IMR-90 (cell line): ENCODE results near the gene PPM1M. TPM values are rescaled to one million over a fixed set of nuclear protein-coding genes. Genes with fewer than 3 reads are reported as not detected.

Experiments
- ATAC-seq: fragments of 200-7000 bp; cut with Tn5 transposase; 2 replicates; pipeline ENCODE4 v1.9.1; 2020; ENCODE audit warnings: low read depth, mild to moderate bottlenecking, moderate library complexity
- BruUV-seq: library from RNA; stranded (reverse); fragments of 400-500 nt; replicated peaks from 2 replicates; lab custom pipeline; 2021; lab: Mats Ljungman, UMichigan
- CTCF ChIA-PET: fragments of 300-600 bp; formaldehyde crosslinking; extraction: SDS; loops from one replicate; lab custom pipeline; 2021; ENCODE audit warnings: antibody characterized with exemption; lab: Yijun Ruan, JAX
- POLR2A ChIA-PET: fragments of 300-600 bp; sonication (Branson Sonifier 250); formaldehyde crosslinking; loops from one replicate; lab custom pipeline; 2022; ENCODE audit warnings: antibody characterized with exemption; ENCODE audit not compliant: unreplicated experiment; lab: Charles Lee
- DNase-seq: peaks from one replicate; pipeline ENCODE4 v3.0.0; 2013
- H2AFZ ChIP-seq: replicated peaks from 2 replicates; pipeline ENCODE3; 2013; ENCODE audit warnings: low read length, mild to moderate bottlenecking; ENCODE audit not compliant: poor library complexity
- H2AK5ac ChIP-seq: 2 replicates; pipeline ENCODE4 v1.6.1; 2013; ENCODE audit warnings: low read depth, low read length, inconsistent platforms
- H2AK9ac ChIP-seq: replicated peaks from 2 replicates; pipeline ENCODE3; 2013; ENCODE audit warnings: mild to moderate bottlenecking, low read depth, low read length, moderate library complexity; ENCODE audit not compliant: poor library complexity
- H2BK120ac ChIP-seq: 2 replicates; pipeline ENCODE4 v1.6.1; 2013; ENCODE audit warnings: low read depth, low read length, inconsistent platforms
- H2BK15ac ChIP-seq: 3 replicates; pipeline ENCODE4 v1.6.1; 2013; ENCODE audit warnings: low read depth, low read length, inconsistent platforms
- H2BK20ac ChIP-seq: 2 replicates; pipeline ENCODE4 v1.6.1; 2013; ENCODE audit warnings: low read depth, mild to moderate bottlenecking, inconsistent platforms, low read length, moderate library complexity
- H2BK5ac ChIP-seq: 2 replicates; pipeline ENCODE4 v1.6.1; 2013; ENCODE audit warnings: mild to moderate bottlenecking, low read depth, low read length, inconsistent platforms; ENCODE audit not compliant: poor library complexity, severe bottlenecking
- H3K14ac ChIP-seq: replicated peaks from 2 replicates; pipeline ENCODE4 v1.6.1; 2013; ENCODE audit warnings: low read depth, low read length, inconsistent platforms
- H3K18ac ChIP-seq: 2 replicates; pipeline ENCODE4 v1.6.1; 2013; ENCODE audit warnings: low read depth, low read length, control low read depth
- H3K23ac ChIP-seq: 2 replicates; pipeline ENCODE4 v1.6.1; 2013; ENCODE audit warnings: low read depth, low read length, inconsistent platforms
- H3K27ac ChIP-seq: 2 replicates; pipeline ENCODE4 v1.5.1; 2013; ENCODE audit warnings: mild to moderate bottlenecking, control low read depth, low read length; ENCODE audit not compliant: insufficient read depth
- H3K27me3 ChIP-seq: 2 replicates; pipeline ENCODE4 v1.6.1; 2013; ENCODE audit warnings: low read length; ENCODE audit not compliant: control insufficient read depth, insufficient read depth
- H3K36me3 ChIP-seq: 2 replicates; pipeline ENCODE4 v1.6.1; 2013; ENCODE audit warnings: low read length, mixed read lengths; ENCODE audit not compliant: control insufficient read depth, insufficient read depth
- H3K4ac ChIP-seq: 2 replicates; pipeline ENCODE4 v1.6.1; 2013; ENCODE audit warnings: low read depth, low read length, inconsistent platforms
- H3K4me1 ChIP-seq: 2 replicates; pipeline ENCODE4 v1.6.1; 2013; ENCODE audit warnings: low read length, mixed read lengths; ENCODE audit not compliant: control insufficient read depth, insufficient read depth
- H3K4me2 ChIP-seq: 2 replicates; pipeline ENCODE4 v1.6.1; 2013; ENCODE audit warnings: low read depth, mild to moderate bottlenecking, control low read depth, low read length, moderate library complexity
- H3K4me3 ChIP-seq: 2 replicates; pipeline ENCODE4 v1.5.1; 2013; ENCODE audit warnings: low read depth, mild to moderate bottlenecking, control low read depth, low read length, moderate library complexity; ENCODE audit not compliant: insufficient read depth
- H3K56ac ChIP-seq: 2 replicates; pipeline ENCODE4 v1.6.1; 2013; ENCODE audit warnings: low read length, inconsistent platforms; ENCODE audit not compliant: insufficient read depth; ENCODE audit errors: extremely low read depth
- H3K79me1 ChIP-seq, 2 experiments: 2 replicates each; pipeline ENCODE4 v1.6.1; 2013; ENCODE audit warnings: low read length in 2 of 2, inconsistent platforms in 1 of 2, low read depth in 1 of 2
- H3K9ac ChIP-seq: 2 replicates; pipeline ENCODE4 v1.6.1; 2013; ENCODE audit warnings: low read depth, low read length, control low read depth
- H3K9me1 ChIP-seq: 2 replicates; pipeline ENCODE4 v1.6.1; 2013; ENCODE audit warnings: low read length, inconsistent platforms; ENCODE audit not compliant: insufficient read depth
- H3K9me3 ChIP-seq: 2 replicates; pipeline ENCODE4 v1.6.1; 2013; ENCODE audit warnings: low read length; ENCODE audit not compliant: control insufficient read depth, insufficient read depth
- H4K20me1 ChIP-seq: 2 replicates; pipeline ENCODE4 v1.6.1; 2013; ENCODE audit warnings: low read length, inconsistent platforms; ENCODE audit not compliant: insufficient read depth
- H4K5ac ChIP-seq: 2 replicates; pipeline ENCODE4 v1.6.1; 2013; ENCODE audit warnings: mild to moderate bottlenecking, low read depth, low read length, control low read depth
- H4K8ac ChIP-seq, 2 experiments: 2 replicates each; pipeline ENCODE4 v1.6.1; 2013; ENCODE audit warnings: low read depth in 2 of 2, low read length in 2 of 2, control low read depth in 1 of 2, inconsistent platforms in 1 of 2
- H4K91ac ChIP-seq: 2 replicates; pipeline ENCODE4 v1.6.1; 2013; ENCODE audit warnings: low read depth, low read length, inconsistent platforms; ENCODE audit not compliant: insufficient read depth
- MAFK ChIP-seq: IDR thresholded peaks from 2 replicates; pipeline ENCODE4 v1.6.1; 2012; ENCODE audit warnings: low read depth, low read length, improper control_type of control experiment
- NFE2L2 ChIP-seq: fragments of 150-350 bp; IDR thresholded peaks from 2 replicates; pipeline ENCODE4 v1.6.1; 2016; ENCODE audit warnings: low read depth, mild to moderate bottlenecking, low read length
- RAD21 ChIP-seq: IDR thresholded peaks from 2 replicates; pipeline ENCODE4 v1.6.1; 2012; ENCODE audit warnings: low read length, improper control_type of control experiment
- RCOR1 ChIP-seq: IDR thresholded peaks from 2 replicates; pipeline ENCODE4 v1.6.1; 2012; ENCODE audit warnings: mild to moderate bottlenecking, low read length, improper control_type of control experiment; ENCODE audit not compliant: insufficient replicate concordance
- RFX5 ChIP-seq: IDR thresholded peaks from 2 replicates; pipeline ENCODE4 v1.8.0; 2012; ENCODE audit warnings: low read depth, mild to moderate bottlenecking, low read length, moderate library complexity
- WGBS, 2 experiments: methylation state at CpG; one replicate each; pipeline versions ENCODE4 v1.1.5 to v1.1.7; 2013; ENCODE audit warnings: missing lambda C conversion rate in 2 of 2; ENCODE audit not compliant: insufficient read length in 1 of 2; ENCODE audit errors: extremely low coverage in 2 of 2; 5-methylcytosine and 5-hydroxymethylcytosine counted together
- dilution Hi-C: fragments of 300-500 bp; cut with HindIII; formaldehyde crosslinking; loops from one replicate; pipeline ENCODE4 v1.14.3; 2018; ENCODE audit warnings: low sequenced_read_pairs; ENCODE audit not compliant: unreplicated experiment
- in situ Hi-C: fragments of 300-500 bp; cut with MboI; formaldehyde crosslinking; loops from 3 replicates; pipeline ENCODE4 v1.14.3; 2019; ENCODE audit warnings: low sequenced_read_pairs, inconsistent platforms, mixed read lengths
- intact Hi-C: fragments of 100-400 bp; cut with micrococcal nuclease; formaldehyde crosslinking; loops from 2 replicates; pipeline ENCODE4 v1.10.0; 2022
- polyA plus RNA-seq, 3 experiments: library from polyadenylated mRNA; depleted of rRNA; stranded (reverse); fragments of >200 nt; gene quantifications; 2 replicates each; pipeline ENCODE4 v1.2.3, GENCODE V29; 2012; ENCODE audit warnings: low replicate concordance in 1 of 3
- total RNA-seq: library from RNA; depleted of rRNA; stranded (reverse); fragments of >200 nt; gene quantifications from 2 replicates; pipeline ENCODE4 v1.2.3, GENCODE V29; 2012
- TF ChIP-seq, protein P1 (sequence below): conservative IDR thresholded peaks from 2 replicates; pipeline ENCODE4 v1.5.1; 2012; ENCODE audit warnings: mild to moderate bottlenecking, low read depth, low read length, improper control_type of control experiment
- TF ChIP-seq, protein P2 (sequence below): fragments of 150-350 bp; IDR thresholded peaks from 2 replicates; pipeline ENCODE4 v1.6.1; 2017; ENCODE audit warnings: mild to moderate bottlenecking, antibody characterized with exemption, low read length, low read depth
- TF ChIP-seq, protein P3 (sequence below): fragments of 150-350 bp; IDR thresholded peaks from 2 replicates; pipeline ENCODE4 v1.6.1; 2016; ENCODE audit warnings: low read depth, mild to moderate bottlenecking, low read length, moderate library complexity, borderline replicate concordance

PPM1M gene
- total and polyA plus RNA-seq, 2 of the 4 experiments (the other 2 are of a cell fraction) = 12.2 to 18.1 TPM

DNA sequence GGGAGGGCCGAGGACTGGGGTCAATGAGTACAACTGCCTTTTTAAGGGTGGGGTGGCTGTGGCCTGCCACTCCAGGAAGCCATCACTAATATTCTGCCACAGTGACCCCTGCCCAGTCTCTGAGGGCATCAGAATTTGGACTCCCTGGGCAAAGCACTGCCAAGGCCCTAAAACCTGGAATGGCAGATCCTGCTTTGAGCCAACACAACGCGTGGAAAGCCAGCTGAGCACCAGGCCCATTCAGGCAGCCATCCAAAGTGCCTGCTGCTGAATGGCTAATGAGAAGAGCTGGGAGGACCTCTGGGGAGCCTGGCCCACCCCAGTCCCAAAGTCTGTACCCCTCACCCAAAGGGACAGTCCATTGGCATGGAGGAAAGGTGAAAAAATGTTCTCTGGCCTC lies 11.6 kb upstream of the PPM1M start:
- Histone ChIP-seq H3K9me1 (peaks cover 19% of the 10 kb centered on the region), H3K4me1 (peaks cover 16% of the 10 kb centered on the region), H2AFZ (no peak overlapping the region), H3K4me2 (no peak overlapping the region), H3K9ac (no peak overlapping the region), H4K8ac (no peak overlapping the region), H3K79me1 (peaks cover 17 to 70% of the 10 kb centered on the region in 2 experiments), H3K27me3 (no peaks in the 10 kb centered on the region), H3K4me3 (no peak overlapping the region), H3K56ac (no peak overlapping the region), H2BK15ac (no peak overlapping the region), H3K14ac (no peak overlapping the region), H3K9me3 (no peaks in the 10 kb centered on the region), H4K20me1 (peaks cover 56% of the 10 kb centered on the region), H2BK5ac (no peak overlapping the region), H3K36me3 (peaks cover 53% of the 10 kb centered on the region), H2BK20ac (no peak overlapping the region), H3K23ac (no peak overlapping the region; the same call in 1 of the 2 replicates), H3K18ac (no peak overlapping the region), H3K4ac (no peak overlapping the region), H2AK5ac (no peak overlapping the region), H2AK9ac (no peak overlapping the region), H4K5ac (no peak overlapping the region), H2BK120ac (no peak overlapping the region), H4K91ac (no peak overlapping the region), H3K27ac (no peak overlapping the region)
- DNase-seq = no peak
- CTCF ChIA-PET = no interaction called here
- intact Hi-C loops (no loop called here), in situ Hi-C loops (loop anchor here (5.0 kb wide), 1 partner anchor 108 kb away; no protein-coding TSS in a partner anchor), dilution Hi-C loops (no loop called here)
- no TSS peak for BruUV-seq
- TF ChIP-seq, protein P1, sequence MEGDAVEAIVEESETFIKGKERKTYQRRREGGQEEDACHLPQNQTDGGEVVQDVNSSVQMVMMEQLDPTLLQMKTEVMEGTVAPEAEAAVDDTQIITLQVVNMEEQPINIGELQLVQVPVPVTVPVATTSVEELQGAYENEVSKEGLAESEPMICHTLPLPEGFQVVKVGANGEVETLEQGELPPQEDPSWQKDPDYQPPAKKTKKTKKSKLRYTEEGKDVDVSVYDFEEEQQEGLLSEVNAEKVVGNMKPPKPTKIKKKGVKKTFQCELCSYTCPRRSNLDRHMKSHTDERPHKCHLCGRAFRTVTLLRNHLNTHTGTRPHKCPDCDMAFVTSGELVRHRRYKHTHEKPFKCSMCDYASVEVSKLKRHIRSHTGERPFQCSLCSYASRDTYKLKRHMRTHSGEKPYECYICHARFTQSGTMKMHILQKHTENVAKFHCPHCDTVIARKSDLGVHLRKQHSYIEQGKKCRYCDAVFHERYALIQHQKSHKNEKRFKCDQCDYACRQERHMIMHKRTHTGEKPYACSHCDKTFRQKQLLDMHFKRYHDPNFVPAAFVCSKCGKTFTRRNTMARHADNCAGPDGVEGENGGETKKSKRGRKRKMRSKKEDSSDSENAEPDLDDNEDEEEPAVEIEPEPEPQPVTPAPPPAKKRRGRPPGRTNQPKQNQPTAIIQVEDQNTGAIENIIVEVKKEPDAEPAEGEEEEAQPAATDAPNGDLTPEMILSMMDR = no peak
- TF ChIP-seq RFX5 = no peak
- TF ChIP-seq RCOR1 = no peak
- TF ChIP-seq MAFK = no peak
- TF ChIP-seq RAD21 = no peak
- TF ChIP-seq, protein P2, sequence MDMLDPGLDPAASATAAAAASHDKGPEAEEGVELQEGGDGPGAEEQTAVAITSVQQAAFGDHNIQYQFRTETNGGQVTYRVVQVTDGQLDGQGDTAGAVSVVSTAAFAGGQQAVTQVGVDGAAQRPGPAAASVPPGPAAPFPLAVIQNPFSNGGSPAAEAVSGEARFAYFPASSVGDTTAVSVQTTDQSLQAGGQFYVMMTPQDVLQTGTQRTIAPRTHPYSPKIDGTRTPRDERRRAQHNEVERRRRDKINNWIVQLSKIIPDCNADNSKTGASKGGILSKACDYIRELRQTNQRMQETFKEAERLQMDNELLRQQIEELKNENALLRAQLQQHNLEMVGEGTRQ = no peak
- TF ChIP-seq, protein P3, sequence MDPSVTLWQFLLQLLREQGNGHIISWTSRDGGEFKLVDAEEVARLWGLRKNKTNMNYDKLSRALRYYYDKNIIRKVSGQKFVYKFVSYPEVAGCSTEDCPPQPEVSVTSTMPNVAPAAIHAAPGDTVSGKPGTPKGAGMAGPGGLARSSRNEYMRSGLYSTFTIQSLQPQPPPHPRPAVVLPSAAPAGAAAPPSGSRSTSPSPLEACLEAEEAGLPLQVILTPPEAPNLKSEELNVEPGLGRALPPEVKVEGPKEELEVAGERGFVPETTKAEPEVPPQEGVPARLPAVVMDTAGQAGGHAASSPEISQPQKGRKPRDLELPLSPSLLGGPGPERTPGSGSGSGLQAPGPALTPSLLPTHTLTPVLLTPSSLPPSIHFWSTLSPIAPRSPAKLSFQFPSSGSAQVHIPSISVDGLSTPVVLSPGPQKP = no peak
- no peak for TF ChIP-seq NFE2L2
- no peak for ATAC-seq
- WGBS, 2 experiments = 100% methylated on average over 2 of the region's 3 CpGs; no CpG with 5 or more reads in 1 of the 2 experiments
- POLR2A ChIA-PET = no interaction called here
